Measurements from ENCODE around the gene ZC2HC1C. TPM values are rescaled to one million over a fixed set of nuclear protein-coding genes. Genes with fewer than 3 reads are reported as not detected.

ZC2HC1C gene
- total and polyA plus RNA-seq, 9 of the 15 experiments (the other 6 are each of a cell fraction or from before 2014, with no cell fraction given), result 6.3 to 9.2 (median 7.7) TPM

- TF ChIP-seq THRAP3 (IDR thresholded peaks at IDR 0.05; ENCODE audit: borderline replicate concordance), result no peak
- TF ChIP-seq DIDO1 (tag; IDR thresholded peaks at IDR 0.05; ENCODE audit: low read depth), result no peak
- TF ChIP-seq ZNF707 (CRISPR knock-in tag; conservative IDR thresholded peaks at IDR 0.05), result no peak
- TF ChIP-seq ZNF444 (CRISPR knock-in tag; IDR thresholded peaks at IDR 0.05), result no peak
- no peak for TF ChIP-seq SOX6 (IDR thresholded peaks at IDR 0.05)
- TF ChIP-seq ZNF75A (CRISPR knock-in tag; IDR thresholded peaks at IDR 0.05), result no peak
- TF ChIP-seq PCBP2 (IDR thresholded peaks at IDR 0.05; ENCODE audit: low read depth, low read length, poor library complexity, severe bottlenecking), result no peak
- TF ChIP-seq FOSL1 (tag; conservative IDR thresholded peaks at IDR 0.05), result peak; percentile 64
- TF ChIP-seq CBX3 (IDR thresholded peaks at IDR 0.05; ENCODE audit: borderline replicate concordance in 1 of 2, low read length in 2 of 2), result no peak
- TF ChIP-seq ELF4 (CRISPR knock-in tag; IDR thresholded peaks at IDR 0.05), result no peak
- no peak for TF ChIP-seq POLR3A (IDR thresholded peaks at IDR 0.05; ENCODE audit: borderline replicate concordance, extremely low read depth, insufficient read depth, insufficient read length)
- no peak for TF ChIP-seq BMI1 (IDR thresholded peaks at IDR 0.05; ENCODE audit: low read length)
- TF ChIP-seq, protein P1, sequence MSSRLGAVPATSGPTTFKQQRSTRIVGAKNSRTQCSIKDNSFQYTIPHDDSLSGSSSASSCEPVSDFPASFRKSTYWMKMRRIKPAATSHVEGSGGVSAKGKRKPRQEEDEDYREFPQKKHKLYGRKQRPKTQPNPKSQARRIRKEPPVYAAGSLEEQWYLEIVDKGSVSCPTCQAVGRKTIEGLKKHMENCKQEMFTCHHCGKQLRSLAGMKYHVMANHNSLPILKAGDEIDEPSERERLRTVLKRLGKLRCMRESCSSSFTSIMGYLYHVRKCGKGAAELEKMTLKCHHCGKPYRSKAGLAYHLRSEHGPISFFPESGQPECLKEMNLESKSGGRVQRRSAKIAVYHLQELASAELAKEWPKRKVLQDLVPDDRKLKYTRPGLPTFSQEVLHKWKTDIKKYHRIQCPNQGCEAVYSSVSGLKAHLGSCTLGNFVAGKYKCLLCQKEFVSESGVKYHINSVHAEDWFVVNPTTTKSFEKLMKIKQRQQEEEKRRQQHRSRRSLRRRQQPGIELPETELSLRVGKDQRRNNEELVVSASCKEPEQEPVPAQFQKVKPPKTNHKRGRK (tag; IDR thresholded peaks at IDR 0.05), result peak; percentile 86
- no peak for TF ChIP-seq CREB3 (tag; conservative IDR thresholded peaks at IDR 0.05; ENCODE audit: low read depth)
- TF ChIP-seq CBFB (CRISPR knock-in tag; IDR thresholded peaks at IDR 0.05), result no peak
- TF ChIP-seq SIRT6 (IDR thresholded peaks at IDR 0.05; ENCODE audit: low read depth, low read length), result no peak
- TF ChIP-seq KDM2B (CRISPR knock-in tag; IDR thresholded peaks at IDR 0.05), result no peak
- TF ChIP-seq, protein P2, sequence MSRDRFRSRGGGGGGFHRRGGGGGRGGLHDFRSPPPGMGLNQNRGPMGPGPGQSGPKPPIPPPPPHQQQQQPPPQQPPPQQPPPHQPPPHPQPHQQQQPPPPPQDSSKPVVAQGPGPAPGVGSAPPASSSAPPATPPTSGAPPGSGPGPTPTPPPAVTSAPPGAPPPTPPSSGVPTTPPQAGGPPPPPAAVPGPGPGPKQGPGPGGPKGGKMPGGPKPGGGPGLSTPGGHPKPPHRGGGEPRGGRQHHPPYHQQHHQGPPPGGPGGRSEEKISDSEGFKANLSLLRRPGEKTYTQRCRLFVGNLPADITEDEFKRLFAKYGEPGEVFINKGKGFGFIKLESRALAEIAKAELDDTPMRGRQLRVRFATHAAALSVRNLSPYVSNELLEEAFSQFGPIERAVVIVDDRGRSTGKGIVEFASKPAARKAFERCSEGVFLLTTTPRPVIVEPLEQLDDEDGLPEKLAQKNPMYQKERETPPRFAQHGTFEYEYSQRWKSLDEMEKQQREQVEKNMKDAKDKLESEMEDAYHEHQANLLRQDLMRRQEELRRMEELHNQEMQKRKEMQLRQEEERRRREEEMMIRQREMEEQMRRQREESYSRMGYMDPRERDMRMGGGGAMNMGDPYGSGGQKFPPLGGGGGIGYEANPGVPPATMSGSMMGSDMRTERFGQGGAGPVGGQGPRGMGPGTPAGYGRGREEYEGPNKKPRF (IDR thresholded peaks at IDR 0.05; ENCODE audit: low read depth, low read length), result no peak
- TF ChIP-seq ZNF253 (CRISPR knock-in tag; conservative IDR thresholded peaks at IDR 0.05), result no peak
- peak; percentile 91 for TF ChIP-seq ZNF316 (IDR thresholded peaks at IDR 0.05)
- TF ChIP-seq ZBTB2 (IDR thresholded peaks at IDR 0.05), result peak; percentile 45; the same call in 1 of the 2 replicates
These were observed 934 bp upstream of the ZC2HC1C start (continued) for GRCh38 chr14:75068294-75069120.

Data from K562 (cell line).